Fibroblast of the aortic adventitia (primary cell): ENCODE results near the gene SLC50A1. TPM values are rescaled to one million over a fixed set of nuclear protein-coding genes. Genes with fewer than 3 reads are reported as not detected.
A peak's percentile ranks its signal among the peaks of the same experiment; 100 is the strongest.

ENCODE experiments used
- DNase-seq: peaks from one replicate; pipeline ENCODE4 v3.0.0-alpha.2; 2010; ENCODE audit warnings: low read depth
- H3K4me3 ChIP-seq: 2 replicates; pipeline ENCODE4 v1.5.1; 2011; ENCODE audit warnings: low read depth, mild to moderate bottlenecking, control low read depth, low read length, moderate library complexity
- total RNA-seq: library from RNA; depleted of rRNA; stranded (reverse); fragments of >200 nt; gene quantifications from 2 replicates; pipeline ENCODE4 v1.2.3, GENCODE V29; 2012; ENCODE audit warnings: low replicate concordance
- TF ChIP-seq, protein P1 (sequence below): IDR thresholded peaks from 2 replicates; pipeline ENCODE4 v1.5.1; 2011; ENCODE audit warnings: mild to moderate bottlenecking, low read length, control low read depth, inconsistent platforms; ENCODE audit not compliant: insufficient read depth

Gene SLC50A1
- total RNA-seq, 1 donor, result 39.3 TPM

GRCh38 chr1:155093911-155094621 lies 41.6 kb upstream of the SLC50A1 start:
- no peak overlapping the region for H3K4me3 ChIP-seq
- peak; percentile 69 for DNase-seq
- TF ChIP-seq, protein P1, sequence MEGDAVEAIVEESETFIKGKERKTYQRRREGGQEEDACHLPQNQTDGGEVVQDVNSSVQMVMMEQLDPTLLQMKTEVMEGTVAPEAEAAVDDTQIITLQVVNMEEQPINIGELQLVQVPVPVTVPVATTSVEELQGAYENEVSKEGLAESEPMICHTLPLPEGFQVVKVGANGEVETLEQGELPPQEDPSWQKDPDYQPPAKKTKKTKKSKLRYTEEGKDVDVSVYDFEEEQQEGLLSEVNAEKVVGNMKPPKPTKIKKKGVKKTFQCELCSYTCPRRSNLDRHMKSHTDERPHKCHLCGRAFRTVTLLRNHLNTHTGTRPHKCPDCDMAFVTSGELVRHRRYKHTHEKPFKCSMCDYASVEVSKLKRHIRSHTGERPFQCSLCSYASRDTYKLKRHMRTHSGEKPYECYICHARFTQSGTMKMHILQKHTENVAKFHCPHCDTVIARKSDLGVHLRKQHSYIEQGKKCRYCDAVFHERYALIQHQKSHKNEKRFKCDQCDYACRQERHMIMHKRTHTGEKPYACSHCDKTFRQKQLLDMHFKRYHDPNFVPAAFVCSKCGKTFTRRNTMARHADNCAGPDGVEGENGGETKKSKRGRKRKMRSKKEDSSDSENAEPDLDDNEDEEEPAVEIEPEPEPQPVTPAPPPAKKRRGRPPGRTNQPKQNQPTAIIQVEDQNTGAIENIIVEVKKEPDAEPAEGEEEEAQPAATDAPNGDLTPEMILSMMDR, result peak; percentile 52

- no peak overlapping the region for H3K4me3 ChIP-seq
- DNase-seq, result no peak
- TF ChIP-seq, protein P1, result no peak
Measured at GRCh38 chr1:155094622-155094948, 41.1 kb upstream of the SLC50A1 start.

- TF ChIP-seq, protein P1, result no peak
- no peak overlapping the region for H3K4me3 ChIP-seq
- DNase-seq, result no peak
Measured at GRCh38 chr1:155099331-155099730, 36.3 kb upstream of the SLC50A1 start.

GRCh38 chr1:155103325-155103724 lies 32.3 kb upstream of the SLC50A1 start:
- DNase-seq, result no peak
- TF ChIP-seq, protein P1, result no peak
- no peak overlapping the region for H3K4me3 ChIP-seq

- TF ChIP-seq, protein P1, result no peak
- no peak for DNase-seq
- no peak overlapping the region for H3K4me3 ChIP-seq
Measured at GRCh38 chr1:155104605-155105534, 30.8 kb upstream of the SLC50A1 start.

DNA sequence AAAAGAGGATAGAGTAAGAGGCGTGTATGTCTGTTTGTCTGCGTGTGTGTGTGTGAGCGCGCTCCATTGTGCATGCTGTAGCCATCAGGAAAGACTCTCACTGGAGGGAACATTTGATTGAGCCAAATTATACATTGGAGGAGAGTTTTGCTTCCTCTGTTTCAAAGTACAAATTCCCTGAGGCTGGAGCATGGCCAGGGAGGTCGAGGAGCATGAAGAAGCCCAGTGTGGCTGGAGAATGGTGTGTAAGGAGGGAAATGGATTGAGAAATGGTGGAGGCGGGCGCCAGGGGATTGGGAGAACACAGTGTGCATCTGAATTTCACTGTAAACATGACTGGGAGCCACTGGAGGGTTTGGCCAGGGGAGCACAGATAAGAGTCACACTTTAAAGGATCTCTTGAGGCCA lies 30.0 kb upstream of the SLC50A1 start:
- DNase-seq, result no peak
- TF ChIP-seq, protein P1, result no peak
- no peak overlapping the region for H3K4me3 ChIP-seq
